IPS DF 6.9 (cell line): Measurements from ENCODE around the gene HIPK2.

Experiments
- DNase-seq: peaks from one replicate; pipeline ENCODE4 v3.0.0-alpha.2; 2013; ENCODE audit warnings: low read depth, low spot score
- H3K27ac ChIP-seq: one replicate; pipeline ENCODE4 v1.5.1; 2013; ENCODE audit warnings: low read length, control low read depth
- H3K27me3 ChIP-seq: 2 replicates; pipeline ENCODE4 v1.6.1; 2013; ENCODE audit warnings: mild to moderate bottlenecking, low read length; ENCODE audit not compliant: control insufficient read depth, insufficient read depth
- H3K36me3 ChIP-seq: 2 replicates; pipeline ENCODE4 v1.6.1; 2013; ENCODE audit warnings: low read length; ENCODE audit not compliant: control insufficient read depth, insufficient read depth
- H3K4me1 ChIP-seq: 2 replicates; pipeline ENCODE4 v1.6.1; 2013; ENCODE audit warnings: low read length; ENCODE audit not compliant: control insufficient read depth, insufficient read depth
- H3K4me3 ChIP-seq: 2 replicates; pipeline ENCODE4 v1.5.1; 2013; ENCODE audit warnings: mild to moderate bottlenecking, low read length
- H3K9me3 ChIP-seq: 2 replicates; pipeline ENCODE4 v1.6.1; 2013; ENCODE audit warnings: low read length, inconsistent platforms; ENCODE audit not compliant: control insufficient read depth, insufficient read depth
- WGBS: extraction: QIAGEN DNeasy Blood & Tissue Kit; methylation state at CpG from one replicate; pipeline ENCODE4 v1.1.7; 2013; ENCODE audit warnings: mixed read lengths, missing lambda C conversion rate; ENCODE audit not compliant: insufficient read length, insufficient coverage; 5-methylcytosine and 5-hydroxymethylcytosine counted together

HIPK2 gene

DNA sequence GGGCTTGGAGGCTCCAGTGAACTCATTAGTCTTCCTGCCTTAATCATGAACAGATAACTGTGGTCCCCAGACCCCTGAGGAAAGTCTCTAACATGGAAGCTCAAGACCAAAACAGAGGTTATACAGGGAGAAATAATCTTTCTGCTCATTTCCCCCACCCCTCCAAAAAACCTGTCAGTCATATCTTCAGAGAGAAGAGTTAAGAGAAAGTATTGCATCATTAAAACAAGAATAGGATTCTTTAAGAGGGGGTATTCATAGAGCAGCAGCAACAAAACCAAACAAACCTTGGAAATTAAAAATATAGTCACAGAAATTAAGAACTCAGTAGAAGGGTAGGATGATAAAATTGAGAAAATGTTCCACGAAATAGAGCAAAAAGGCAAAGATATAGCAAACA lies 246.7 kb downstream of the HIPK2 start:
- WGBS = no CpG with 5 or more reads among the region's 1 CpG
- DNase-seq = no peak
- no peaks in the 10 kb centered on the region for H3K4me1 ChIP-seq
- H3K27ac ChIP-seq = no peak overlapping the region
- H3K27me3 ChIP-seq = no peaks in the 10 kb centered on the region
- no peaks in the 10 kb centered on the region for H3K9me3 ChIP-seq
- H3K4me3 ChIP-seq = no peak overlapping the region
- H3K36me3 ChIP-seq = no peaks in the 10 kb centered on the region

- no peak for DNase-seq
- WGBS = no CpG with 5 or more reads among the region's 8 CpGs
Measured at GRCh38 chr7:139526578-139527544, 250.9 kb downstream of the HIPK2 start.

DNA sequence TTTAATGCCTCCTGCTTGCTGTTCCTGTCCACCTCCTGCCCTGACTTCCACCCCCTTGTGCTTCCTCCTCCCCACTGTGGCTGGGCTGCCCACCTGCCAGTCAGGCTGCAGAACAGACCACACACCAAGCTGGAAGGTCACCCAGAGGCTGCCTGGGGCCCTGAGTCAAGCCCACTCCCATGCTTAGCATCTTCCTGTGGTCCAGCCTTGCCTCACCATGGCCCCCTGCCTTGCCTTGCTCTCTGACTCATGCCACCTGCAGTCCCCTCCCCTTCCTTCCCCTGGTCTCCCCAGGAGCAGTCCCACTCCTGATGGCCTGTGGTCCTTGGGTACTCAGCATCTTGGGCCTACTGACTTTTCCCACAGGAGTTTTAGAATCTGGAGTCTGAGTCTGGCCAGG lies 252.0 kb downstream of the HIPK2 start:
- Histone ChIP-seq H3K4me1 (0 out of 2 replicates have a peak, but pooled peaks cover 1% of the 10 kb centered on the region), H3K36me3 (no peaks in the 10 kb centered on the region), H3K4me3 (no peak overlapping the region), H3K27ac (no peak overlapping the region), H3K9me3 (no peaks in the 10 kb centered on the region), H3K27me3 (peaks cover 16% of the 10 kb centered on the region)
- no peak for DNase-seq

More at GRCh38 chr7:139526578-139527544, 250.9 kb downstream of the HIPK2 start:
- 0 out of 2 replicates have a peak, but pooled peaks cover 1% of the 10 kb centered on the region for H3K4me1 ChIP-seq
- no peaks in the 10 kb centered on the region for H3K9me3 ChIP-seq
- H3K36me3 ChIP-seq = no peaks in the 10 kb centered on the region
- H3K4me3 ChIP-seq = no peak overlapping the region
- no peak overlapping the region for H3K27ac ChIP-seq
- H3K27me3 ChIP-seq = peaks cover 16% of the 10 kb centered on the region

GRCh38 chr7:139525239-139525638 lies 252.6 kb downstream of the HIPK2 start:
- WGBS = no CpG with 5 or more reads among the region's 10 CpGs
- Histone ChIP-seq H3K9me3 (no peaks in the 10 kb centered on the region), H3K36me3 (no peaks in the 10 kb centered on the region), H3K27me3 (peaks cover 16% of the 10 kb centered on the region), H3K4me1 (0 out of 2 replicates have a peak, but pooled peaks cover 1% of the 10 kb centered on the region), H3K4me3 (no peak overlapping the region), H3K27ac (no peak overlapping the region)
- no peak for DNase-seq

DNA sequence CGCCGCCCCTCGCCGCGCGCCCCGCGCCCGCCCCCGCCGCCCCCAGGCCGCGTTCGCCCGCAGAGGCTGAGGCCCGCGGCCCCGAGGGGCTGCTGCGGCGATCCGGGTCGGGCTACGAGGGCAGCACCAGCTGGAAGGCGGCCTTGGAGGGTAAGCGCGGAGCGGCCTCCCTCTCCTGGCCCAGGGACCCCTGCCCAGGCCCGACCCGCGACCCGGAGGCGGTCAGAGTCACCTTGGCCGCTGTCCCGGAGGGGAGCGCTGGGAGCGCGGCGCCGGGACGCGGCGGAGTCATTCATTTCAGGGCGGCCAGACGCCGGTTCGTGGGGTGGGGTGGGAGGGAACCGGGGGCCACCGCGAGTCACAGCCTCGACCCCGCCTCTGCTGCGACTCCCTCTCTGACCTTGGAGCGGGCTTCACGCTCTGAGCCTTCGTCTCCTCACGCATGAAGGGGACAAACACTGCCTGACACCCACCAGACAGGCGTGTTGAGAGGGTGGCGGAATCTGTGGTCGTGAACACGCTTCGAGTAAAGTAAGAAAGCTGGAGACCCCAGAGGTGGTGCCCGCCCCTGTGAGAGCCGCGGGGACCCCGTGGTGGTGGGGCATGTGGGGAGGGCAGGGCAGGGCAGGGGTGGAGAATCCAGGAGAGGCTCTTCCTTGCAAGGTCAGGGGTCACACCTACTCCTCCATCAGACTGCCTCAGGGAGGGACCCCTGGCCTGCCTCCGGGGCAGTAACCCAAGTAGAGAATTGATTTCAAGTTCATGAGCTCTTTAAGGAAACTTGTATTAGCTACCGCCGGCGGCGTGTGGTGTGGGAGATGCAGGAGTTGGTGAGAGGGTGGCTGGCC lies 253.6 kb downstream of the HIPK2 start:
- Histone ChIP-seq H3K4me3 (peak overlapping the region; percentile 47; the same call in 1 of the 2 replicates), H3K9me3 (no peaks in the 10 kb centered on the region), H3K36me3 (no peaks in the 10 kb centered on the region), H3K27ac (no peak overlapping the region), H3K4me1 (0 out of 2 replicates have a peak, but pooled peaks cover 1% of the 10 kb centered on the region), H3K27me3 (peaks cover 16% of the 10 kb centered on the region)
- no peak for DNase-seq
- no CpG with 5 or more reads among the region's 70 CpGs for WGBS

- Histone ChIP-seq H3K27ac (no peak within 1 kb of the TSS), H3K27me3 (peaks cover 16% of the 10 kb centered on the region), H3K9me3 (no peaks in the 10 kb centered on the region), H3K4me1 (0 out of 2 replicates have a peak, but pooled peaks cover 1% of the 10 kb centered on the region), H3K36me3 (no peaks in the 10 kb centered on the region), H3K4me3 (peak within 1 kb of the TSS; percentile 47; the same call in 1 of the 2 replicates)
- no CpG with 5 or more reads among the region's 75 CpGs for WGBS
- no peak for DNase-seq
Measured at GRCh38 chr7:139523199-139523941, 254.4 kb downstream of the HIPK2 start, which contains the start of gene CLEC2L. TSS of gene CLEC2L (plus strand) at chr7:139523685. CDS start at chr7:139523928, 243 bp downstream.

GRCh38 chr7:139522830-139523198 lies 255.0 kb downstream of the HIPK2 start:
- Histone ChIP-seq H3K4me1 (0 out of 2 replicates have a peak, but pooled peaks cover 1% of the 10 kb centered on the region), H3K27ac (no peak overlapping the region), H3K27me3 (peaks cover 16% of the 10 kb centered on the region), H3K36me3 (no peaks in the 10 kb centered on the region), H3K9me3 (no peaks in the 10 kb centered on the region), H3K4me3 (no peak overlapping the region)
- WGBS = no CpG with 5 or more reads among the region's 11 CpGs
- no peak for DNase-seq

- 0 out of 2 replicates have a peak, but pooled peaks cover 1% of the 10 kb centered on the region for H3K4me1 ChIP-seq
- peaks cover 16% of the 10 kb centered on the region for H3K27me3 ChIP-seq
- DNase-seq = no peak
- WGBS = no CpG with 5 or more reads among the region's 1 CpG
- no peak overlapping the region for H3K4me3 ChIP-seq
- no peak overlapping the region for H3K27ac ChIP-seq
- H3K9me3 ChIP-seq = no peaks in the 10 kb centered on the region
- H3K36me3 ChIP-seq = no peaks in the 10 kb centered on the region
Measured at GRCh38 chr7:139521439-139521838, 256.4 kb downstream of the HIPK2 start.

GRCh38 chr7:139515266-139515665 lies 262.5 kb downstream of the HIPK2 start:
- Histone ChIP-seq H3K4me3 (no peak overlapping the region), H3K27me3 (no peaks in the 10 kb centered on the region), H3K36me3 (no peaks in the 10 kb centered on the region), H3K9me3 (no peaks in the 10 kb centered on the region), H3K27ac (no peak overlapping the region), H3K4me1 (0 out of 2 replicates have a peak, but pooled peaks cover 4% of the 10 kb centered on the region)
- peak; percentile 39 for DNase-seq
- no CpG with 5 or more reads among the region's 8 CpGs for WGBS
